ENCODE results near the gene STAC2.
A peak's percentile ranks its signal among the peaks of the same experiment; 100 is the strongest.

STAC2 gene

DNA sequence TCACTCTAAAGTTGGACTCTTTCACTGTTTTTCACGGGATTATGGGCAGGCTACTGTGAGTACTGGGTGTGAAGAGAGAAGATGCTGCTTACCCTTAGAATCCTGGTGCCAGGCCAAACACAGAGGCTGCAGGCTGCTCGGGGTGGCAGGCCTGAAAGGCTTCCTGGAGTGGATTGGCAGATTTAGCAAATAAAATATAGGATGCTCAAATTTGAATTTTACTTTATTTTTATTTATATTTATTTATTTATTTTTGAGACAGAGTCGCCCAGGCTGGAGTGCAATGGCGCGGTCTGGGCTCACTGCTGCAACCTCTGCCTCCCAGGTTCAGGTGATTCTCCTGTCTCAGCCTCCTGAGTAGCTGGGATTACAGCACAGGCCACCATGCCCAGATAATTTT, 14.9 kb upstream of the STAC2 start:
- TF ChIP-seq POLR2A (IDR thresholded peaks at IDR 0.05; ENCODE audit: extremely low read depth, insufficient read length) (no peak), MYC (IDR thresholded peaks at IDR 0.05; ENCODE audit: low read depth, low read length) (no peak)
- TF ChIP-seq, protein P1, sequence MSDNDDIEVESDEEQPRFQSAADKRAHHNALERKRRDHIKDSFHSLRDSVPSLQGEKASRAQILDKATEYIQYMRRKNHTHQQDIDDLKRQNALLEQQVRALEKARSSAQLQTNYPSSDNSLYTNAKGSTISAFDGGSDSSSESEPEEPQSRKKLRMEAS (IDR thresholded peaks at IDR 0.05; ENCODE audit: low read depth, low read length), result no peak
- TF ChIP-seq, protein P2, sequence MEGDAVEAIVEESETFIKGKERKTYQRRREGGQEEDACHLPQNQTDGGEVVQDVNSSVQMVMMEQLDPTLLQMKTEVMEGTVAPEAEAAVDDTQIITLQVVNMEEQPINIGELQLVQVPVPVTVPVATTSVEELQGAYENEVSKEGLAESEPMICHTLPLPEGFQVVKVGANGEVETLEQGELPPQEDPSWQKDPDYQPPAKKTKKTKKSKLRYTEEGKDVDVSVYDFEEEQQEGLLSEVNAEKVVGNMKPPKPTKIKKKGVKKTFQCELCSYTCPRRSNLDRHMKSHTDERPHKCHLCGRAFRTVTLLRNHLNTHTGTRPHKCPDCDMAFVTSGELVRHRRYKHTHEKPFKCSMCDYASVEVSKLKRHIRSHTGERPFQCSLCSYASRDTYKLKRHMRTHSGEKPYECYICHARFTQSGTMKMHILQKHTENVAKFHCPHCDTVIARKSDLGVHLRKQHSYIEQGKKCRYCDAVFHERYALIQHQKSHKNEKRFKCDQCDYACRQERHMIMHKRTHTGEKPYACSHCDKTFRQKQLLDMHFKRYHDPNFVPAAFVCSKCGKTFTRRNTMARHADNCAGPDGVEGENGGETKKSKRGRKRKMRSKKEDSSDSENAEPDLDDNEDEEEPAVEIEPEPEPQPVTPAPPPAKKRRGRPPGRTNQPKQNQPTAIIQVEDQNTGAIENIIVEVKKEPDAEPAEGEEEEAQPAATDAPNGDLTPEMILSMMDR (IDR thresholded peaks at IDR 0.05; ENCODE audit: low read depth, low read length), result no peak
- no peak for DNase-seq (ENCODE audit: low read depth)

DNA sequence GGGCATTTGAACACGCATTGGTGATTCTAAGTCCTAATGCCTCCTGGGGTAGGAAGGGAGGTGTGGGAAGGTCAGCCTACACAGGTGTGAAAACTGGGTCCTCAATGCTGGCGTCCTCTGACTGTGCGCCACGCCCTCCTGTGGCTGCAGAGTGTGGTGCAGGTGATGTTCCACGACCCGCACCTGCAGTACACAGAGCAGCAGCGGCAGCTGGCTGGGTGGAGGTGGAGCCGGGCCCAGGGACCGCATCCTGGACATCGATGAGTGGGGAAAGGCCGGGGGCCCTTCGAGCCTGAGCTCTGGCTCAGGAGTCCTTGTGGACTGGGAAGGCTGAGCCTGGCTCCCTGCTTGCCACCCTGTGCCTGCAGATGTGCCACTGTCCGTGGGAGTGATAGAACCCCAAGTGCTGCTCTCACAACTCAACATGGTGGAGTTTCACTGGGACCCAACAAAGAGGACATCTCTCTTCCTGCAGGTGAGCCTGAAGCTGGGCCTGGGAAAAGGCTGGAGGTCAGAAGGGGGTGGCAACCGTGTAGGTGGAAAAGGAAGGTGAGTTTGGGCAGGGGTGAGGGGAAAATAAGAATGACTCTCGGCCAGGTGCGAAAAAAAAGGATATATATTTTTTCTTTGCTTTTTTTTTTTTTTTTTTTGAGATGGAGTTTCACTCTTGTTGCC, 14.0 kb upstream of the STAC2 start:
- H3K4me3 ChIP-seq (ENCODE audit: low read depth, low read length), result no peak overlapping the region
- TF ChIP-seq MYC (IDR thresholded peaks at IDR 0.05; ENCODE audit: low read depth, low read length), result no peak
- TF ChIP-seq, protein P2 (IDR thresholded peaks at IDR 0.05; ENCODE audit: low read depth, low read length), result peak; percentile 72
- DNase-seq (ENCODE audit: low read depth), result peak; percentile 53

More for the DNA sequence above, 14.9 kb upstream of the STAC2 start:
- H3K4me3 ChIP-seq (ENCODE audit: low read depth, low read length), result no peak overlapping the region

DNA sequence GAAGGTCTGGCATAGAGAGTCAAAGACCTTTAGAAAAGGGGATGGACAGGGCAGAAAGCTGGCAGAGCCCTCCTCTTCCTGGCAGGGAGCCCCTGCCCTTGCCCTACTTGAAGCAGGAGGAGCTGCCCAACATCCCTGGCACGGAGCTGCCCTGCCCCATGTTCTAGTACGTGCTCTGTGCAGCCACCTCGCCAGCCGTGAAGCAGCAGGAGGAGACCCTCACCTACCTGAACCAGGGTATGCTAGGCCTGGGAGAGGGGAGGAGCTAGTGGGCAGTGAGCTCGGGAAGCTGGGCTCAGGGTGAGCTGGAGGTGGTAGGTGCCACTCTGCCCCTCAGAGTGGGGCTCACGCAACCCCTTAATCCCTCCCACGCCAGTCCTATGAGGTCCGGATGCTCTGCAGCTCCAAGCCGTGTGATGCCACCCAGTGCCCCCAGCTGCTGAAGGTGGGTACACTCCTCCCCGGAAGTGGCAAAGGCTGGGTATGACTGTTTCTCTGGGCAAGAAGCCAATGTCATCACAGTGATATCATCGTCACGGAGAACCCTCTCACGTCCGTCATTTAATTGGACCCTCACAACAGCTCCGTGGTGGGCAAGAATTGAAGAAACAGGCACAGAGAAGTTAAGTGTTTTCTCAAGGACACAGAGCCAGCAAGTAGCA, 12.7 kb upstream of the STAC2 start:
- TF ChIP-seq MYC (IDR thresholded peaks at IDR 0.05; ENCODE audit: low read depth, low read length) (no peak), POLR2A (IDR thresholded peaks at IDR 0.05; ENCODE audit: extremely low read depth, insufficient read length) (no peak)
- TF ChIP-seq, protein P2 (IDR thresholded peaks at IDR 0.05; ENCODE audit: low read depth, low read length), result no peak
- TF ChIP-seq, protein P1 (IDR thresholded peaks at IDR 0.05; ENCODE audit: low read depth, low read length), result no peak
- H3K4me3 ChIP-seq (ENCODE audit: low read depth, low read length), result no peak overlapping the region
- DNase-seq (ENCODE audit: low read depth), result peak; percentile 40

DNA sequence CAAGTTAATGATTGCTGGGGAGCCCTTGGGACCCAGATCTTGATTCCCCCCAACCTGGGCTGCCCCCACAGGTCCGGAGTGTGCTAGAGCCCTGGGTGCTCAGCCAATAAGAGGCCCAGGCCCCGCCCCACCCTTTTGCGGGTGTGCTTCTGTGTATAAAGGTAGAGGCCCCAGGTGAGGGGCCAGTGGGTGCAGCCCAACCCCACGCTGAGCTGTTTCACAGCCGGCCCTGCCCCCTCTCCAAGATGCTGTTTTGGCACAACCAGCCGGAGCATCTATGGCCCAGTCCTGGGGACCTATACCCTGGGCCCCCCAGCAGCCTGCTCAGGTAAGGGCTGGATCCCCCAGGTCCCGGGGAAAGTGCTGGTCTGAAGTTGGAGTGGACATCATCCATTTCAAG, 11.8 kb upstream of the STAC2 start:
- no peak overlapping the region for H3K4me3 ChIP-seq (ENCODE audit: low read depth, low read length)
- DNase-seq (ENCODE audit: low read depth), result no peak
- TF ChIP-seq, protein P1 (IDR thresholded peaks at IDR 0.05; ENCODE audit: low read depth, low read length), result no peak
- TF ChIP-seq POLR2A (IDR thresholded peaks at IDR 0.05; ENCODE audit: extremely low read depth, insufficient read length) (no peak), MYC (IDR thresholded peaks at IDR 0.05; ENCODE audit: low read depth, low read length) (no peak)
- TF ChIP-seq, protein P2 (IDR thresholded peaks at IDR 0.05; ENCODE audit: low read depth, low read length), result no peak

DNA sequence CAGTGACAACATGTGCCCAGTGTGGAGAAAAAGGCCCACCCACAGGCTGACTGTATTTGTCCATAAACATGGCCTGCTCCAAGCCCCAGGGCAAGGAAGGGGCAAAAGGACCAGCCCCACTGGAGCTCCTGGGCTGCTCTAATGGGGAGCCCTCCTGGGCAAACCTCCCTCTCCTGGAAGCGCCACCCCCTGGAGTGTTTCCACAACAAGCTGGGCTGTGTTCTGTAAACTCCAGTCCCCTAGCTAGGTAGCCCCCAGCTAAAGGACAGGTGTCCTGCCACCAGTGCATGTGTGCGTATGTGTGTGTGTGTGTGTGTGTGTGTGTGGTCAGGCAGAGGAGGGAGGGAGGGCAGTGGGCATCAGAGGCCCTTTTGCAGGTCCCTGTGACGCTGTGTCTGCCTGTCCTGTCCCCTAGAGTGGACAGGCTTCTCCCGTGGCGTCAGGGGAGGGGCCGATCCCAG, 11.3 kb upstream of the STAC2 start:
- TF ChIP-seq, protein P2 (IDR thresholded peaks at IDR 0.05; ENCODE audit: low read depth, low read length), result no peak
- no peak overlapping the region for H3K4me3 ChIP-seq (ENCODE audit: low read depth, low read length)

More for the DNA sequence above, 11.3 kb upstream of the STAC2 start:
- no peak for DNase-seq (ENCODE audit: low read depth)
